Epidermal melanocyte (primary cell): ENCODE measurements around the gene UBXN1.

ENCODE experiments used
- DNase-seq: peaks from one replicate; pipeline ENCODE4 v3.0.0; 2011; ENCODE audit warnings: low spot score; ENCODE audit not compliant: insufficient read length

UBXN1 gene, protein sequence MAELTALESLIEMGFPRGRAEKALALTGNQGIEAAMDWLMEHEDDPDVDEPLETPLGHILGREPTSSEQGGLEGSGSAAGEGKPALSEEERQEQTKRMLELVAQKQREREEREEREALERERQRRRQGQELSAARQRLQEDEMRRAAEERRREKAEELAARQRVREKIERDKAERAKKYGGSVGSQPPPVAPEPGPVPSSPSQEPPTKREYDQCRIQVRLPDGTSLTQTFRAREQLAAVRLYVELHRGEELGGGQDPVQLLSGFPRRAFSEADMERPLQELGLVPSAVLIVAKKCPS

GRCh38 chr11:62678770-62679696 is at the start of gene UBXN1:
Gene UBXN1, minus strand, starts transcription at chr11:62679073. Its CDS starts 150 bp downstream, at chr11:62678923.
- DNase-seq: peak; percentile 94

DNA sequence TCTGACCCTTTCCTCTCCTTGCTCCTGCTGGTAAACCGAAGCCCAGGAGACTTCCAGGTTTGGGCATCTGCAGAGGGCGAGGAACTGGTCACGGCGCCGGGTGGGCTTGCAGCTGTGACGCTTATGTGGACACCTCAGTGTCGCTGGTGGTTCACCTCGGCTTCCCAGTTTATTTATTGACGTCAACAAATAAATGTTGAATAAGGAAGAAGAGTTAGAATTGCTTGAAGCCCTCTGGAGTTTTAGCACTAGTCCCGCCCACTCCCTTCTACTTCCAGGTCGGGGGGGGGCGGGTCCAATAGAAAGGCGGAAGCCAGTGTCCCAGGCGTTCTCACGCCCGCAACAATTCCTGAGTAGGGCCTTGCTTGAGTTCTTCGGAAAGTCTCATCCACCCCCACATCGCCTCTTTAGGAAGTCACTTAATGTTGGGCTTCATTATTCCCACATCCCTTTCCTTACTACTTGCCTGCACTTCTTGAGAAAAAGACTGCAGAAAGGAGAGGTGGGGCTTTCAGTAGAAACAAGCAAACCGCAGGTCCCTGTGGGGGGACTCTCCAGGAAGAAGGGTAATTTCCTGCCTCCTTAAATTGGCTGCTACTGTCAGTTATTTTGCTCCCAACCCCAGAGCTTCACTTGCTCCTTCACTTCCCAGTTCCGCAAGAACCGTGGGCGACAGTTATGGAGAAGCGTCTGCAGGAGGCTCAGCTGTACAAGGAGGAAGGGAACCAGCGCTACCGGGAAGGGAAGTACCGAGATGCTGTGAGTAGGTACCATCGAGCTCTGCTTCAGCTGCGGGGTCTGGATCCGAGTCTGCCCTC is 49.5 kb upstream of the UBXN1 start, which contains the start of gene TTC9C:
Gene TTC9C, plus strand, starts transcription at position 316 of the 818 bp plus-strand sequence. Its CDS starts 363 bp downstream, at position 679.
- peak; percentile 65 for DNase-seq

DNA sequence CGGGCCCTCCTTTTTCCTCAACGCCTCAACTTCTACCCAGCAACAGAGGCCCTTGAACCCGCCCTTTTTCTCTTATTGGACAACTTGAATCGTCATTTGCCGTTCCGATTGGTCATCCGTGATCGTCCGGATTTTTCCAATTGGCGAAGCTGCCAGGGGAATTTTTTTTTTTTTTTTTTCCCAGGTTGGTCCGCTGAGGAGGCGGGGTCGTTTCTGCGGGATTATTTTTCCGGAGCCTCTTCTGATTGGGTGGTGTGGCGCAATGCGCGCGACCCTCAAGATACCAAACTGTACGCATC is 48.9 kb upstream of the UBXN1 start:
- peak; percentile 86 for DNase-seq

DNA sequence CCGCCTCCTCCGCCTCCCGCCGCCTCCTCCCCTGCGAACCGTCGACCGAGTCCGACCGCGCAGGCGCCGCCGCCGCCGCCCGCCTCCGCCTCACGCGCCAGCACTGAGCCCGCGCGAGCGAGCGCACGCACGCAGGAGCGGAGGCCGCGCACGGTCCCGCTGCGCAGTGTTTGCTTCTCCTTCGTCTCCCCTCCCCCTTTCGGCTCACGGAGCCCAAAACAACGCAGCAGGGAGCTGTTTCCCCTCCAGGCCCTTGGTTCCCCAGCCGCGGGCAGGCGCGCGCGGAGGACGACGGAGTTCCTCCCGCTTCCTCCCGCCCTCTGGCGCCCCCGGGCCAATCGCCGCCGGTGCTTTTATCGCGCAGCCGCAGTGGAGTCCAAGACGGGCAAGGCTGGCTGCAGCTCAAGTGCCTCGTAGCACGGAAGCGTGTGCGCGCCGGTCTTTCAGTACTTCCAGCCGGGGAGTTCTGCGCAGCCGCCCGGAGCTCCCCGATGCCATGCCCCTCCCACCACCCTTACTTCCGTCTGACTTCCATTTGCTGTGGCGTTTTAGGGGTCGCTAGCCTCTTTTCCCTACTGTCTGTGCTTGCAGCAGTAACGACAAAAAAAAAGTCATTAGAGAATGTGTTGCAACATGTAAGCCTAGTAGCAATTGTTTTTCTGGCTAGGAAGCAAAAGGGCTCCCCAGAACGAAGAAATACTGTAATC is 48.4 kb upstream of the UBXN1 start, which contains the start of gene HNRNPUL2:
Gene HNRNPUL2, minus strand, starts transcription at position 293 of the 707 bp plus-strand sequence. CDS start 301 bp downstream, outside the sequence.
- DNase-seq: peak; percentile 92

- DNase-seq: no peak
Measured at GRCh38 chr11:62726915-62727164, 48.0 kb upstream of the UBXN1 start.

DNA sequence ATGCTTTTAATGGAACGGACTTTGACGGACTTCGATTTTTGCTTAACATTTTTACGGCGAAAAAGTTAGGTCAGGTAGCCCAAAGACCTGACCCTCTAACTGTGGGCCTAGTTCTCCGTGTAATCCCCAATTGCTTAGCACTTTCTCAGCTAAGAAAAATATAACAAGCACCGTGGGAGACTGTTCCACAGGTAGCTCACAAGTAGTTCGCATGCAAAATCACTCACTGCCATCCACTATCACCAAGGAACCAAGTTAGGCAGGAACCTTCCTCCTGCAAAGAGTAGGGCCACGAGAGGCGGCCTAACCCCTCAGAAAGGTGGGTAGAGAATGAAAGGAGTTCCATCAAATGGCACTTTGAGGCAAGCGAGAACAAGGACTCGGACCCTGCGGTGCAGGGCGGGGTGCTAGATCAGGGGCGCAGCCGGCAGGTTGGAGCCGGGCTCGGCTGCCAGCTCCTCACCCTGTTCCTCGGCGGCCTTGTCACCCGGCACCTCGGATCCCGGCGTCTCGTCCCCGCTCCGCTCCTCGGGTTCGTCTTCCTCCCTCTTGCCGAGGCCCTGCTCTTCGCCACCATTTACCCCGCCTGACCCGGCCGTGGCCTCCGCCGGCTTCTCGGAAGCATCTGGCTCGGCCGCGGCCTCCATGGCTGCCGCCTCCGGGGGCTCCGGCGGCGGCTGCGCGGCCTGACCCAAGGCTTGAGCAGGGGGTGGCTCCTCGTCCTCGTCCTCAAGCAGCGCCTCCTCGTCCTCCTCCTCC is 47.5 kb upstream of the UBXN1 start:
- no peak for DNase-seq

DNA sequence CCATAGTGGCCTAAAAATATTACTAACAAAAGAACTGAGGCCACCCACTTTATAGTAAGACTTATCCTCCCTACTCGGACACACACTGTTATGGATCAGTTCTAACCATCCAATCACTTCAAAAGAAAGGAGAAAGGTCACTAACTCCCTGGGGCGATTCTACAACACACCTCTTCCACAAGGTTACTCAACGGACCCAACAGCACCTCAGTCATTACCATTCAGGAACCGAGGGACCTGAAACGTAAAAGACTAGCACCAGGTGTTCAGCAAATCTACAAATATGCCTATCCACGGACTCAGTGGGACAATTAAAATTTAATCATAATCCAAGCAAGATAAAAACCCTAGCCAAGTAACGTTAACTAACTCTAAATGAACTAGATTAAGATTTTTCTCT is 46.8 kb upstream of the UBXN1 start:
- no peak for DNase-seq

DNA sequence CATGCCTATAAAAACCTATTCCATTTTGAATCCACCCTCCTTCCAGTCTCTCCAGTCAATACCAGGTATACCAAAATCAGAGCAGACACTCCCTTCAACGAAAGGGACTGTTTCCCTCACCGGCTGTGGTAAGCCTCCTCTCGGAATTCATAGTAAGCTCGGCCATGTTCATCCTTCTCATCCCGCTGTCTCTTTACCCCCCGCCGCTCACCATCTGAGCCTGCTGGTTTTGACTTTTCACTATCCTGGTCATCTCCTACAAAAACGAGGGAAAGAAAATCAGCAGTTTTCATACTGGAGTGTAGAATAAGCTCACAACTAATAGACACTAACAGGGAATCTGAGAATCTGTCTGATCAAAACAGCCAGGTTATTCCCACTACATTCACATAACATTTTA is 45.3 kb upstream of the UBXN1 start:
- no peak for DNase-seq

DNA sequence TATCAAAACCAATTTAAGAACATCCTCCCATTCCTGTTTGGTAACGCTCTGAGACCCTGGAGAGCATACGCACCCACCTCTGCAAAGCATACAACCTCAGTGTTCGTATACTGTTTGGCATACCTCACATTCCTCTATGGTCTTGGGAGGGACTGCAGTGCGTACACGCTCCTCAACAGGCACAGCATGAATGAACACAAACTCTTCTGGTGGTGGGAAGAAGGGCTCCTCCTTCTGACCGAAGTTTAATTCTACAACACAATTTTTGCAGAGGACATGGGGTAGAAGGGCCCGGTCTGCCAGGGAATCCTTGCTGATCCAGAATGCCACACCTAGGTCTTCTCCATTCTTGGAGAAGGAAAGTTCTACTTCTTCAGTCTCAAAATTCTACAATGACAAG is 43.1 kb upstream of the UBXN1 start:
- no peak for DNase-seq

GRCh38 chr11:62719302-62719978 is 40.6 kb upstream of the UBXN1 start:
- DNase-seq: no peak

DNA sequence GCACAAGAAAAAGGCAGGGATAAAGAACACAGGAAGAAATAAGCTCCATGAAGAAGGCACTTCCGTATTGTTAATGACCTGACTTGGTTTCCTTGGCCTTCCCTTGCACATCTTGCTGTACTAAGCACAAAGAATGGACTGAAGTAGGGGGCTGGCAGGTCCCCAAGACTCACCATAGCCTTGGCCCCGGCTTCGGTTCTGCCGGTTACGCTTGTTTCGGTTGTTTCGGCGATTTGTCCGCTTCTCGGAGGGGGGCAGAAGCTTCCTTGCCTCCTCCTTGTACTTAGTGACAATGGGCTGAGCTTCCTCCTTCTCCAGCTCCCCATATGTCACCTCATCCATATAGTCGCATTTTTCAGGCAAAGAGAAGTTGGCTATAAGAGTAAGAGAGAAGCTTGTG is 37.9 kb upstream of the UBXN1 start:
- DNase-seq: no peak

GRCh38 chr11:62716206-62716605 is 37.3 kb upstream of the UBXN1 start:
- DNase-seq: no peak

- no peak for DNase-seq
Measured at GRCh38 chr11:62715150-62716130, 36.6 kb upstream of the UBXN1 start.

DNA sequence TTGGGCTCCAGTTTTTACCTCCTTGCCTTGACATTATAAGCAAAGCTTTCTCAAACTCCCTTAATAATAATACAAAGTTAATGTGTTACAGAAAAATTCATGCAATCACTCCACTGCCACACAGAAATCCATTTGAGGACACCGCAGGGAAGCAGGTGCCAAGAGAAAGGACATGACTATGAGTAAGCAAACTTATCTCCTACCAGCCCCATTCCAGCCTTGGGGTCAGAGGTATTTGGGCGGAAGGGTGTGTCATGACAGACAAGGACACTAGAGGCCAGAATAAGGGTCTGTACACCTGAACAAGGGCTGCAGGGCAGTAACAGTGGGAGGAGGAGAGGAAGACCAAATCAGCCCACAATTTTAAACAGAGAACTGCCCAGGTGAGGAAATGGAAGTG is 34.5 kb upstream of the UBXN1 start:
- no peak for DNase-seq

DNA sequence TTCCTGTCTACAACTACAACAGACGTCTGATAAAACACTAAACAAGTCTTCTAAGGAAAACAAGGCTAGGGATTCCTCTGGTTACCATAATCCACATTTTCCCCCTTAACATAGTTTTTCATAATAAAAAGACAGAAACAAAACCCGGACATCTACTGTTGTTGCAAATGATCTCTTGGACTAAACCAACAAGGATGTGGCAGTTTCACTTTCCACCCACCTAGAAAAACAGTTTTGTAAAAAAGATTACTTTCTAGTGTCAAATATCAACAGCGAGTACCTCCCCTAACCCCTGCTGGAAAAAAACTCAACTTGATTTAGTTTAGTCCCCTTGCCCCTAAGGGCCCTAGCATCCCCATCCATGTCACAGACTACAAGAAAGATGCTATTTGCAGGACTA is 34.0 kb upstream of the UBXN1 start:
- DNase-seq: no peak

DNA sequence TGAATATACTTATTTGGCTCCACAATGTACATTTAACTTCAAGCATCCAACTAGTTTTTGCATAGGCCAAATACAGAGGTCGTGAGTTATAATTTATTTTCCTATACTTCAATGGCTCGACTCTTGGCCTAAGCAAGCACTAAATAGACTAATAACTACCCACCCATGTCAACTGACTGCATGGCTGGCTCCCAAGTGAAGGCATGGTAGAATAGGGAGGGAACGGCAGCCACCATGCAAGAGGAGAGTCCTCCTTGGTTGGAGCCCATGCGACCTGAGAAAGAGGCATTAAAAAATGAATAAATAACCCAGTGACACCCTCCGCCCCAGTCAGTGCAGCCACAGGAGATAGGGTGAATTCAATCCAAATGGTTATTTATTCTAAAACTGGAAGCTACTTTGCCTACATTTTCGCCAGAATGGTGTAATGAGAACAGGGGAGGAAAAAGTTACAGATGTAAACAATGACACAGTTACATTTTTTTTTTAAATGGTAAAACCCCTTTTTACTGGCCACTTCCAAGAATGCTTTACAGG is 33.5 kb upstream of the UBXN1 start:
- no peak for DNase-seq

- DNase-seq: no peak
Measured at GRCh38 chr11:62710001-62710345, 31.1 kb upstream of the UBXN1 start.

GRCh38 chr11:62709247-62710000 is 30.6 kb upstream of the UBXN1 start:
- peak; percentile 92 for DNase-seq
